GM19099 (cell line): ENCODE data around the gene RANGAP1.
A peak's percentile ranks its signal among the peaks of the same experiment; 100 is the strongest.

Source experiments
- POLR2A ChIP-seq: IDR thresholded peaks from 3 replicates; pipeline ENCODE4 v1.6.1; 2011; ENCODE audit warnings: low read depth; ENCODE audit not compliant: insufficient read length; ENCODE audit errors: extremely low read depth

The RANGAP1 gene

DNA sequence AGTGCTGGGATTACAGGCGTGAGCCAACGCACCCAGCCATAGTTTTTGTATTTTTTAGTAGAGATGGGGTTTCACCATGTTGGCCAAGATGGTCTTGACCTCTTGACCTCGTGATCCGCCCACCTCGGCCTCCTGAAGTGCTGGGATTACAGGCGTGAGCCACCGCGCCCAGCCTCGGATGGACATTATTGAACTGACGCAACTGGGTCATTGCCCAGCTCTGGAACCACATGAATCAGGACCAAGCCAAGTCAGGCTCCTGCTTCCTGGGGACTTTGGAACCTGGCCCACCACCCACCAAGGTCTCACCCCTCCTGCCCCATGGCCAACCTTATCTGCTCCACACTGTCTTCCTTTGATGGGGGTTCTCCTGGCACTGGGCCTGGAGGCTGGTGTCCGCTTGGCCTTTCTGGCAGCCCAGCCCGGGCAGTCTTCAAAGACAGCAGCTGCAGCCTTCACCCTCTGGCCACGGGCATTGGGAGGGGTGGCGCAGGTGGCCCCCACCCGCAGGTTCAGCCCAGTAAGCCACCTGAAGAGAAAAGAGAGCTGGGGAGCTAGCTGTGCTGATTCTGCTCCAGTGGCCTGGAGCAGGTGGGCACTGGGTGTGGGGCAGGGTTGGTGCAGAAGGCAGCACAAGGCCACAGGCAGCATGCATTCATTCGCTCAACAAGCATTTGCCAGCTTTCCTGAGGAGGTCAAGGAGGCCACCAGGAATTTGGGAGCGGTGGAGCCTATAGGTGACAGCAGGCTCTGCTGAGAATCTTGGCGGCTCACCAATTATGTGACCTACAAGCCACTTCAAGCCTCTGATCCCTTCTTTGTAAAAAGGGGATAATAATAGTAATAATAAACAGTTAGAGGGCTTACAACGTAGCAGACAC lies 50.9 kb downstream of the RANGAP1 start:
- no peak for TF ChIP-seq POLR2A

DNA sequence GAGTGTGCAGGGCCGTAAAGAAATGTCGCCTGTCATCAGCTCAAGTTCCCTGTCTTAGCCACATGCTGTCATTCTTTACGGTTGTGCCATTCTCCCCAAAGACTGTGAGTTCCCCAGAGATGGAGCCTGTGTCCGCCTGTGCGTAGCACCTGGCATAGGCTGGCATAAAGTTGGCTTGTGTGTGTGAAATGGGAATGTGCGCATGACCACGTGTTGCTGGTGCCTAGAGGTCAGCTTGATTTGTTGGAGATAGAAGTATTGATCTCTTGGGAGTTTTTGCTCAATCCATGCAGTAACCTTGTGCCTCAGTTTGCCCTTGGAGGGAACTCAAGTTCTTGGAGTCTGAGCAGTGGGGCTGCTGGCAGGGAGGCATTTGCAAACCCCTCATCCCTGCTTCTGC lies 54.6 kb downstream of the RANGAP1 start:
- no peak for TF ChIP-seq POLR2A

DNA sequence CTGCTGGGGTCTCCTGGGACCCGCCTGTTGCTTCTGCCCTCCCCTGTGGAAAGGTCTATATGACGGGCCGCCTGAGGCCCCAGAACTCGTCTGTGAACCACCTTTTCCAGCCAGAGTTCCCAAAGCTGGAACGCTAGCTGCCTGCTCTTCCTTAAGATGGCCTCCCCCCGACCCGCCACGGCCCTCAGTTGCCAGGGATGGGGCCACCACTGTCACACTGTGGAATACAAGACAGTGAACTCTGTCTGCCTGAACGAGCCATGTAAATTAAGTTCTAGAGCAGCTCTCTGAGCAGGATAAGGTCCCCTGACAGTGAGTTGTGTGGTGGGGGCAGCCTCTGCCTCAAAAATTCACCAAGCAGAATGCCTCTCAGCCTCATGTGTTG lies 55.6 kb downstream of the RANGAP1 start:
- no peak for TF ChIP-seq POLR2A

DNA sequence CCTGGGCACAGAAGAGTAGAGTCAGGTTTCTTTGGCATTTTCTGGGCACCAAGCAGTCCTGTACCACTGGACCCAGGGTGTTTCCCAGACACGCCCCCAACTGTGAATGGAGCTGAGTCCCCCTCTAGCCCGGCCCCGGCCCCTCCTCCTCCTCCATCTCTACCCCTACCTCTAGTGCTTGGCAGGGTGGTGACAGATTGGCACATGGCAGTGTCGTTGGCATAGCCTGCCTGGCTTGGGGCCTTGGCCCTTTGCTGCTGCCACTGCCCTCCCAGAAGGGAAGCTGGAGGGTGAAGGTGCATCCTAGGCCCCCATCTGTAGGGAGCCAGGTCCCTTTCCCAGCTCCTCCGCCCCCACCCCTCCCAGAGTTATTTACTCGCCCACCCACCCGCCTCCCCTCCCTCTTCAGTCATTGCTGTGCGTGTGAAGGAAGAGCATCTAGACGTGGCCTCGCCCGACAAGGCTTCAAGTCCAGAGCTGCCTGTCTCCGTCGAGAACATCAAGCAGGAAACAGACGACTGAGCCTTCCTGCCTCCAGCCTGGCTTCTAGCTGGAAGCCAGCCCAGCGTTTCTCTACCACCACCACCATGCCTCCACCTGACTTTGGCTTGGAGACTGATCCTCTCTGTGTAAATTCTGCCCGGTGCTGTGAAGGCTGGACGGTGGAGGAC lies 56.1 kb downstream of the RANGAP1 start:
- TF ChIP-seq POLR2A: no peak

DNA sequence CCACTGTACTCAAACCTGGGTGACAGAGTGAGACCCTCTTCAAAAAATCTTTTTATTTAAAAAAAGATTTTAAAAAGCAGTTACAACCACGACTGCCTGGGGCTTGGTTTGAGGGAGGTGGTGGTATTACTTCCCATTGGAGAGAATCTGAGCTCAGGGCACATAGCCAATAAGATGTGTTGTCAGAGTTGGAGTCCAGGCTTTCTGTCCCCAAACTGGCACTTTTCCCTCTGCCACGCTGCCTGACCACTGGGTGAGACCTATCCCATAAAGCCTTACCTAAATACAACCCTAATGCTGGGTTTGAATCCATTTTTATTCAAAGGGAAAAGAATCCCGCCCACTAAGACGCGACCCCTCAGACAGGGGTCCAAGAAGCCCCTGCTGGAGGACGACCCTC lies 56.8 kb downstream of the RANGAP1 start:
- no peak for TF ChIP-seq POLR2A

DNA sequence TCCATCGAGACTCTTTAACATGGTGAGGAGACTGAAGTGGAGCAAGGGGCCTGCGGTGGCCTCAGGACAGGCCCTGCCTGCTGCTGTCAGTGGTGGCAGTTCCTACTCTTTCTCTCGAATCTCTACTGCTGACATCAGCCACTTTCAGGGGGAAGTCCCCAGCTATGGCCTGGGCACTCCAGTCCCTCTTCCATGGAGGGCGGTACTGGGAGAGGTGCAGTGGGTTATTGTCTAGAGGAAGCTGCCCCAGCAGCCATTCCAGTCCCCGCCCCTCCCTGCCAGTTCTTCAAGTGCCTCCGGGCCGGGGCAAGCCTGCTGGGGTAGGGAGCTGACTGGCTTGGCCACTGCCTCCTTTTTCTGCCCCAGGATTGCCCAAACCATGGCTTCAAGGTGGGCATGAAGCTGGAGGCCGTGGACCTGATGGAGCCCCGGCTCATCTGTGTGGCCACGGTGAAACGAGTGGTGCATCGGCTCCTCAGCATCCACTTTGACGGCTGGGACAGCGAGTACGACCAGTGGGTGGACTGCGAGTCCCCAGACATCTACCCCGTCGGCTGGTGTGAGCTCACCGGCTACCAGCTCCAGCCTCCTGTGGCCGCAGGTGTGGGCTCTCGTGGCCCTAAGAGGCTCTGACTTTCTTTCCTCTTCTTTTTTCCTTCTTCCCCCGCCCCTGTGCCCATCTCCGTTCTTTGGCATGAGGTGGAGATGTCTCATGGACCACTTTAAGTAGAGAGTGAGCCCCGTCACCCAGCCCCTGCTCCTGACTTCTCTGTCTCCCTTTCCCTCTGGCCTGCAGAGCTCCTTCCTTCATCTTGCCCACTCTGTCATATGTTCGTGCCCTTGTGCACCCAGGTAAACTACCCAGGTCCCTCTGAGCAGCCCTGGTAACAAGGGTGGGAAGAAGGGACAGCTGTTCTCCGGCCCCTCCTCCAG lies 59.0 kb downstream of the RANGAP1 start:
- no peak for TF ChIP-seq POLR2A

DNA sequence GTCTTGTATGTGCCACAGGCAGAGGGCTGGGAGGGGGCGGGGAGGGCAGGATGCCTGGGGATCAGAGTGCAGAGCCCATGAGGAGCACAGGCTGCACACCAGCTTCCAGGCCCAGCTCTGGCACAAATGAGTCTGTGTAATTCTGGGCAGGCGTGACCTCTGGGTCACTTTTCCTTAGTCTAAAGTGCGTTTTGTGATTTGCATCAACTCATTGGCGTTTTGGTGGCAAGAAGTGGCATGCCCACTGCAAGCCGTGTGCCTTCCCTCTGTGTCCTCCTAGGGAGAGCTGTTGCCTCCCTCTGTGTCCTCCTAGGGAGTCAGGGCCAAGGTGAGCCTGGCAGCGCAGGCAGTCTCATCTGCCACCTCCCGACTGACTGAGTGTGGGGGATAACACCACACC lies 62.5 kb downstream of the RANGAP1 start:
- TF ChIP-seq POLR2A: no peak

DNA sequence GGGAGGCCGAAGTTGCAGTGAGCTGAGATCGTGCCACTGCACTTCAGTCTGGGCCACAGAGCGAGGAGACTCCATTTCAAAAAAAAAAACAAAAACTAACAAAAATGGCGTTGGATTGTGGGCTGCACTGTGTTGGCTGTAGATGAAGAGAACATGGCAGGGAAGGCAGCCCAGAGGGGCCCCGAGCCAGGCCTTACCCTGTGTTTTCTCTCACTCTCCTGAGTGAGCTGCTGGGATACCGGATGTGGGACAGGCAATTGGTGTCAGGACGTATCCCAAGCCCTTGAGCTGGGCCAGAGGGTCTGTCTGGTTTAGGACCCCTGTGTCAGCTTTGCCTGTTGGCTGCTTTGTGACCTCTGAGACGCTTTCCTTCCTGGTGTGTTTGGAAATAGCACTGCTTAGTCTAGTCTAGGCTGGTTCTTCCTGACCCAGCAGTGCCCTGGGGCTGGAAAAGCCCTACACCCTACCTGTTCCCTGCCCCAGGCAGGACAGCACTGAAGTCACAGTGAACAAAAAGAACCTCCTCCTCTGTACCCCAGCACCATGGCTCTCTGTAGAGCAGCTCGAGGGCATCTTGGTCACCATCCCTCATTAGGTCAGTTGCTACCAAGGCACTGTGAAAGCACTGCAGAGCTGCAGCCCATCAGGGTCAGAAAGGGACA lies 63.0 kb downstream of the RANGAP1 start:
- no peak for TF ChIP-seq POLR2A

DNA sequence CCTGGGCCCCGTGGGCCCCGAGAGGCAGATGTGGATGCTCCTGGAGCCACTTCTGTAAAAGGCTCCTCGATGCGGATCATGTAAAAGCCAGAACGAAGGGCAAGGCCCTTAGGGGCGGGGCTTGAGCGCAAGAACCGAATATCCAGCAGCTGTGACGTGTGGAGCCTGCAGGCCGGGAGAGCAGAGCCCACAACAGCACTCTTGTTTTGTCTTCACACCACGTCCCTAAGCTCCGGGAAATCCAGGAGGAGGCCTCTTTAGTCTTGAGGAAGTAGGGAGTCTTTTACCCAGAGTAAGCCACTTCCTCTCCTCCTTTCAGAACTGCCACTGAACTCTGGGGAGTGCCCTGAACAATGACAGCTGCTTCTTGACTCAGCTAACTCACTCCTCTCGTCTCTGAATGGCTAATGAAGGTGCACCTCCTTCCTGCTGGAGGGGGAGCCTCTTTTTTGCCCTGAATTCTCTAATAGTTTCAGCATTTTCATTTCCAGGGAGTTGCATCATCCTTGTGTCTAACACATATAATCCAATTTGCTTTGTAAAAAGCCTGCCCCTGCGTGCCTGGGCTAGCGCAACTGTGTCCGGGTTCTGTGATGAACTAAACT lies 68.3 kb downstream of the RANGAP1 start:
- no peak for TF ChIP-seq POLR2A

DNA sequence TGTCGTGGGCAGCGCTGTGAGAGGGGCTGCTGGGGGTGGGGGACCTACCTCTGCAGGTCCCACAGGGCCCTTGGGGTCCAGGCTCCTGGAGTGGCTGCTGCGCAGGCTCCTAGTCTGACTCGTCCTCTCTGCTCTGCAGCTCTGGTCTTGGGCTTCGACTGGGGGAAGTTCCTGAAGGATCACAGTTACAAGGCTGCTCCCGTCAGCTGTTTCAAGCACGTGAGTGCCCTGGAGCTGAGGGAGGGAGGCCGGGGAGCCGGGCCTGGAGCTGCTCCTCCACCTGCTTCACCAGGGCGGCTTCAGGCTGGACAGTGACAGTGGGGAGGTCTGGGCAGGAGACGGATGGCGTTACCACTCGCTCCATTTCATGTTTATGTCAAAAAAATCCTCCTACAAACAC lies 69.0 kb downstream of the RANGAP1 start:
- no peak for TF ChIP-seq POLR2A

DNA sequence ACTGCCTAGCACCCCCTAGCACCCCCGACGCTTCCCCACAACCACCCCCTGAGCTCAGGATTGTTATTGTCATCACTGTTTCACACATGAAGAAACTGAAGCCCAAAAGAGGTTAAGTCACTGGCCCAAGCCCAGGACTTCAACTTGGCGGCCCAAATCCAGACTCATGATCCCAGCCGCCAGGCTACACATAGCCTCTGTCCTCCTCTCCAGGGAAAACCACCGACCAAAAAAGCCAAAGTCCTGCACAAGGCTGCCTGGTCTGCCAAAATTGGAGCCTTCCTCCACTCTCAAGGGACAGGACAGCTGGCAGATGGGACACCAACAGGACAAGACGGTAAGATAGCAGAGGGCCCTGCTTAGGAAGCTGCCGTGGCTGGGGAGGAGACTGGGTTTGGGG lies 70.1 kb downstream of the RANGAP1 start:
- TF ChIP-seq POLR2A: no peak

DNA sequence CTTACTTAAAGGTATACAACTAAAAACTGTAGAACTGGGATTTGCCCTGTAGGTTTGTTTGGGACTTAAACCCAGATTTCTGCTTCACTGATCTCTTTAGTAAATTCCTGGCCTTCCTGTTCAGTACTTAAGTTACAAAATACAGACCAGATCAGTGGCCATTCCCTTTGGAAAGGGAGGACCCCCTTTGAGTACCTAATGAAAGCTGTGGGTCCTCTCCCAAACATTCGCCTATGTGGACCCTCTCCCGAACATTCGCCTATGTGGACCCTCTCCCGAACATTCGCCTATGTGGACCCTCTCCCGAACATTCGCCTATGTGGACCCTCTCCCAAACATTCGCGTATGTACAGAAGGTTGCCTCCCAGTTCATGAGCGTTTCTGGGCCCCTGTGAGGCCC lies 70.6 kb downstream of the RANGAP1 start:
- TF ChIP-seq POLR2A: no peak

DNA sequence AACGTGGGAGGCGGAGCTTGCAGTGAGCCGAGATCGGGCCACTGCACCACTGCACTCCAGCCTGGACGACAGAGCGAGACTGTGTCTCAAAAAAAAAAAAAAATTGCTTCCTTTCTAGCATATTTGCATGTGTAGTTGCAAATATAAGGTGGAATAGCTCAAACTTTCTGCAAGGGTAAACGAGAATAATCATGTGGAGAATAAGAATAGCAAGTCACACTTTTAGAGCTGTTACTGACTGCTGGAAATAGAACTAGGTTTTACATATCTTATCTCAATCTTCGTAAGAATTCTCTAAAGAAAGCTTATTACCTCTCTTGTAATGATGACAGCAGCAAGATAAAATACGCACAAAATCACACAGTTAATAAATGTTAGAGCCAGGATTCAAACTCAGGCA lies 79.3 kb downstream of the RANGAP1 start:
- no peak for TF ChIP-seq POLR2A

DNA sequence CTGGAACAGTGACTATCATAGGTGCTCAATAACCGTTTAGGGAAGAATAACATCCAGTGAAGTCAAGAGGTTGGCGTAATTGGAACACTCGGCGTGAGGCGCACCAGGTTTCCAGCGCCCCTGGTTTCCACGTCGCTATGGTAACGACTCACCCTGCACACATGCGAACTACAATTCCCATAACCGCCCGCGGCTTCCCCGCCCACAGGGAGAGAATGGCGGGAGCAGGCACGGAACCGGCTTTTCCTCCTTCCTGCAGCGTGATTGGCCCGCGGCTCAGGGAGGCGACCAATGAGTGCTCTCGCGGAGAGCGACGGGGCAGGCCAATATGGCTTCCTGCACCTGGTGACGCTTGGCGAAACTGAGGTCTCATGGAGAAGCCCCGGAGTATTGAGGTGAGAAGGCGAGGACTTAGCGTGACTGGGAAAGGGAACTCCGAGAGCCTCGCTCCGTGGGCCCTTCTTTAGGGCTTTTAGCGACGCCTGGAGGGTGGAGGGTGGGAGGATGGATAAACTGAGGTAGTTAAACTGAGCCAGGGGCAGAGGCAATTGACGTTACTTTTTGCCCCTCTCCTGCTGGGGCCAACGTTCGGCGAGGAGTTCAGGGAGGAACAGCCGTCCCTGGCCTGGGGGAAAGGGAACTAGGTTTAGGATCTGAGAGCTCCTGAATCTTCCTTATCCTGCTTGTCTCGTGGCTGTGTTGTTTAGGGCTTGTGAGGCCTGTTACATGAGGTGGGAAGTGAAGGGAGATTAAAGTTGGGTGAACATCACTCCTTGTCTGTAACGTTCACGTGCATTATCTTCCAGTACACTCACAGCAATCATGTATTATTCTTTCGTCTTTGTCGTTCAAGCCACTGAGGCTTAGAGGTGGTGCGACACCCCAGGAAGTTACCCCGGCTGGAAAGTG lies 80.7 kb downstream of the RANGAP1 start, which contains the start of gene L3MBTL2:
TSS of gene L3MBTL2 (plus strand) at position 321 of the 909 bp plus-strand sequence. CDS start at position 372, 51 bp downstream.
- TF ChIP-seq POLR2A: peak; percentile 86

DNA sequence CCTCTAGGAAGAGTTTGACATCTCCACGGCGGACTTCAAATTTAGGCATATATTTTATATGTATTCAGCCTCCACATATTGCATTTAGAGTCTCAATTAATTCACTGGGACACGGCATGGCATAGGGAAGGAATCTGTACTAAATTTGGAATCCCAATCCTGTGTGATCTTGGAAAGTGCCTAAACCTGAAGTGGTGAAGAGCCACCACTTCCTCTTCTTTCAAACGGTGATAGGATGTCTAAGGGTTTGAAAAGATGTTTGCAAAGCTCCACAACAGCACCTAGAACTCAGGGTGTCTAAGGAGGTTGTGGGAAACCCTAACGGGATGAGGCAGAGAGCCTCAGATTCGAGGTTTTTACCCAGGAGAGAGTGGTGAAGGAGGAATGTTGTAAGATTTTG lies 81.9 kb downstream of the RANGAP1 start:
- no peak for TF ChIP-seq POLR2A
